Measurements from ENCODE around the gene ATP9A.
"Not testable (repeated sequence)": the region's sequence is repeated elsewhere in the genome, so short reads cannot be mapped to it uniquely, and the experiment has no call there.

ATP9A gene

DNA sequence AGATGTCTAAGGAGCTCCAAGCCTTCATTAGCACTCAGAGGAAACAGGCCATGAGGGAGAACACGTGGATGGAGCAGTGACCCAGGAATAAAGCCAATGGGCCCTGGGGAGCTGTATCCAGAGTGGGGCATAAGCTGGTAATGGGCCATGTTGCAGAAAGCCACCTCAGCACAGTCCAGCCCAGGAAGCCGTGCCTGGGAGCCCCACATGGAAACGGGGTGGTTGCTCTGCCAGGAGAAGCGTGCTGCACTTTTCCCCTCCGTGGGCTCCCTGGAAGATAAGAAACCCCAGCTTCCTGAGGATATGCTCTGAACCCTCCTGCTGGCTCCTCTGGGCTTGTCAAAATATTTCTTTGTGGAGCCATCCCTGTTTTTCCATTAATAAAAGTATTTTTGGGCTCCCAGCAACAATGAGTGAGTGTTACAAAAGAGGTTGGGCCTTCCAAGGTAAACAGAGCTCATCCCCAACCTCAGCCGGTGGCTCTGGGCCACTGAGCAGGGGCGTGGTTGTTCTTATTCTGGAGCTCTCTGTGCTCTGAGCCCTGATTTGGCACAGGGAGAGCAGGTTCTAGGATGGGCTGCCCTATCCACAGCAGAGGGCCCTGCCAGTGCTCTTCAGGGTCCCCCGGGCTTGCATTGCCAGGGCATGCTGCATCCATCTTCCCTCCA is 194.5 kb downstream of the ATP9A start:
- DNase-seq (ENCODE audit: low spot score), result no peak

GRCh38 chr20:51571460-51571794 is 196.8 kb downstream of the ATP9A start:
- no peak for DNase-seq (ENCODE audit: low spot score)

DNA sequence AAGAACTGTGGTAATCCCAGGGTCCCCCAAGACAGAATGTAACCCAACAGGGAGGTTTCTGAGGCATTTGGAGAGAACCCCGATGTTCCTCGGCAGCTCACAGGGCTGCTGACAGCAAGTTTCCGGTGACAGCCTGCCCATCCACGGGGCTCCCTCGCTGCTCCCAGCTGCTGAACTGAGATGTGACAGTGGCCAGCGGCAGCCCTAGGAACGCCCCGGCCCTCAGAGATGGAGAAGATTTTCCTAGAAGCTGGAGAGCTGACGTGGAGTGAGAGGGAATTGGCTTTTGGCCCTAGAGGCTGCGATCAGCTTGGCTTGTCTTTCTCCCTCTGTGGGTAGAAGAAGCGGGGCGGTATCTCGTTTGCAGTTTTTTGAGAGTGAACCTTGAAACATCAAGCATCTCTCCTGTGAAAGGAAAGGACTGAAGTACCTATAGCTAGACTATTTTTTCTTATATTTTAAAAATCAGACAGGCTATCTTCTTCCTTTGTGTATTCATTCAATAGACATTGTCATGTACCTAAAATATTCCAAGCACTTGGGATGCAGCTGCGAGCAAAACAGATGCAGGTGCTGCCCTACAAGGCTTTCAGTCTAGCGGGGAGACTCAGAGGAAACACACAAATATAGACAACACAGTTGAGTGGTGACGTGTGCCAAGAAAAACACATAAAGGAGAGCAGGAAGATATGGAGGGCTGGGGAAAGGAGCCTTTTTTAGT is 197.3 kb downstream of the ATP9A start:
- DNase-seq (ENCODE audit: low spot score), result no peak

DNA sequence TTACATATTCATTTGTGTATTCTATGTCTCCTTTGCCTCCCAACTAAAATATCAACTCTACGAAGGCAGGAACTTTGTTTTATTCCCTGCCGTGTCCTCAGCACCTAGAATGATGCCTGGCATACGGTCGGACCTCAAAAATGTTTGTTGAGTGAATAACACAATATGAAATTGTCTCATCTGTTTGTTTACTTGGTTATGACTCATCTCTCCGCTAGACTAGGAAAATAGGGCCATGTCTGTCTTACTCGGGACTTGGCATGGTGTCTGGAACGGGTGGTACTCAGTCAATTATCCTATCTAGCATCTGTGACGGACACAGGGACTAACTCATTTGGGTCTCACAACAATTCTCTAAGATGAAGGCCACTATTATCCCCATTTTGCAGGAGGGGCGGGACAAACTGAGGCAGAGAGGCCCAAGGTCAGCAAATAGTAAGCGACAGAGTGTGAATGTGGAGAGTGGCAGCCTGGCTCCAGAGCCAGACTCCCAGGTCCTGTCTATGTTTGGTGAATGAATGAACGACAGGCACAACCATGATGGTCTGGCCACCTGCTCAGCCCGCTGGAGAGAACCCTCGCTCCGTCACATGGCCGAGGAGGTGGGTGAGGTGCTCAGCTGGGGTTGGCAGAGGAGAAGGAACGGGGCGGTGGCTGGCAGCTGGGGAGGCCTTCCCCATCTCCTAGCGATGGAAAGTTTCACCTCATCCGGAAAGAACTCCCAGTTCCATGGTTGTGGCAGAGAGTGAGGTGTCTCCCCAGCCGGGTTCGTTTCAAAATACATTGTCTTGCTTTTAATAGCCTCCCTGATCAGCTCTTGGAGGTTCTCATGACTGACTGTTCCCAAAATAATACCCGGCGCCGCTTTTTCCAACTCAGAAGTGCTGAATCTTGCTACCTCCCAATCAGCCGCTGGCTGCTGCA is 198.1 kb downstream of the ATP9A start:
- no peak for DNase-seq (ENCODE audit: low spot score)

DNA sequence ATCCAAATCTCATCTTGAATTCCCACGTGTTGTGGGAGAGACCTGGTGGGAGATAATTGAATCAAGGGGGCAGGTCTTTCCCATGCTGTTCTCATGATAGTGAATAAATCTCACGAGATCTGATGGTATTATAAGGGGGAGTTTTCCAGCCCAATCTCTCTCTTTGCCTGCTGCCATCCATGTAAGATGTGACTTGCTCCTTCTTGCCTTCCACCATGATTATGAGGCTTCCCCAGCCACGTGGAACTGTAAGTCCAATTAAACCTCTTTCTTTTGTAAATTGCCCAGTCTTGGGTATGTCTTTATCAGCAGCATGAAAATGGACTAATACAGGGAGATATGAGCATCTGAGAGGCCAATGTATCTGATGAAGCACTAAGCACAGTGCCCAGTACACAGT is 199.7 kb downstream of the ATP9A start:
- not testable (repeated sequence) for DNase-seq (ENCODE audit: low spot score)

- DNase-seq (ENCODE audit: low spot score), result no peak
These were observed 200.6 kb downstream of the ATP9A start for GRCh38 chr20:51567622-51568021.

- DNase-seq (ENCODE audit: low spot score), result no peak
These were observed 201.6 kb downstream of the ATP9A start for GRCh38 chr20:51566594-51566993.

DNA sequence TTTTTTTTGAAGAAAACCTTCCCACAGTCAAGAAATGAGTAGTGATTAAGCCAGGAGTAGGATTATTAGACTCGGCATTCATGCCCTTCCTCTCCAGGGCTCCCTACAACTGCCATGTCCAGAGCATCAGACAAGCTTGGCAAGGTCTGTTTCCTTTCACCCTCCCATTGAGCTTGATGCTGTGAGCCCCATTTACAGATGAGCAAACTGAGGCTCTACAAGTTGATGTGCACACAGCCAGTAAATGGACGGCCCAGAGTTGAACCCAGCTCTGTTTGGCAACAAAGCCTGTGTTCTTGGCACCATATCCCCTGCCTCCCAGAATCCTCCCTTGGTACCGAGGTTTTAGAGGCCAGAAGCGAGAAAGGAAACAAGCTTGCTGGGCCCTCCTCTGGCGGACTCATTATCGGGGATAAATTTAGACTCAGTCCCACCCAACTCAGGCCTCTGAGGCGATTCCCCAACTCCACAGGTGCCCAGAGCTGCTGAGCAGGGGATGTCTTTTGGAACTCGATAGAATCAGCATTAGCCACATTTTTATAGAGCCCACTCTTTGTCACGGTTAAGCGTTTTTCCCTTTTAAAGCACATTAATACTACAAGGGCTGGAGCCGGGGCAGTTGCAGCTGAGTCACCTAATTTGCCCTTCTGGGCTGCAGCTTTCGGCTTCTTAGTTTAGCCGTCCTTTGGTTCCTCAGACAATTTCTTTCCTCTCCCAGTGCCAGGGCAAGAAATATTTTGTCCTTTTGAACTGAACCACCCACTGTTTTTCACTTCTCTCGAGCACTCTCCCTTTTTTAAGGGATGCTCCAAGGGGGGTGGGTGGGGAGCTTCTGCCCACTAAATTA is 202.7 kb downstream of the ATP9A start:
- DNase-seq (ENCODE audit: low spot score), result no peak

- no peak for DNase-seq (ENCODE audit: low spot score)
These were observed 204.5 kb downstream of the ATP9A start for GRCh38 chr20:51563486-51564332.

GRCh38 chr20:51563174-51563485 is 205.1 kb downstream of the ATP9A start:
- no peak for DNase-seq (ENCODE audit: low spot score)

DNA sequence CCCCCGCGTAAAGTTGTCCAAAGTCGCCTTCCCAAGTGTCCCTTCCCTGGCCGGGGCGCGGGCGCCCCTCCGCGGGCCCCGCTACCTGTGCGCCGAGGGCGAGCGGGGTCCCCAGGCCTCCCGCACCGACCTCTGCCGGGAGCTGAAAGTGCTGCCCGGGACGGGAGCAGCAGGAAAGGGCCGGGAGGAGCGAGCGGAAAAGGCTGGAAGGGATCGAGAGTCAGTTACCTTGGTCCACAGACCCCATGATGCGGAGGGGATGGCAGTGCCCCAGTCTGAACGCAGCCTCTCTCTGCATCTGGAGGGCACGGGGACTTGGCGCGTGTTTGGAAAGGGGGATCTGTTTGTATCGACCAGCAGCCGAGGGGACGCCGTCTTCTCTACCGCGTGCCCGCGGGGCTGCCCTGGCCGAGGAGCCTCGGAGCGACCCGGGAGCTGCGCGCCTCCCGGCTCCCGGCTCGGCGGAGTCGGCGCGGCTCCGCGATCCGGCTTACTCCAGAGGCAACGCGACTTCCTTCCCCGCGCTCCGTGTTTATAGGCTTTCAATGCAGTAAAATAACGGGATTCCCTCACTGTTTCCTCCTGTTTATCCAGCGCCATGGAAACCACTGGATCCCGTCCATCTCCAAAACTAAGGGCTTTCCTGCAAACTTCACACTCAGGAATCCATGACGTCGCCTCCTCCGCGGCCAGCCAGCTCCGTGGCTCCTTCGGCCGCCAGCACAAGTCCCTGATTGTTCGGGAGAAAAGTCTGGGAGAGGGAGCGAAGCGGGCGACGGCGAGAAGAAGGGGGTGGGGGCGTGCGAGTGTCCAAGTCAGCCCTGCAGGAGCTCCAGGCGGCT is 205.6 kb downstream of the ATP9A start:
- DNase-seq (ENCODE audit: low spot score), result no peak

GRCh38 chr20:51562027-51562331 is 206.2 kb downstream of the ATP9A start:
- no peak for DNase-seq (ENCODE audit: low spot score)

DNA sequence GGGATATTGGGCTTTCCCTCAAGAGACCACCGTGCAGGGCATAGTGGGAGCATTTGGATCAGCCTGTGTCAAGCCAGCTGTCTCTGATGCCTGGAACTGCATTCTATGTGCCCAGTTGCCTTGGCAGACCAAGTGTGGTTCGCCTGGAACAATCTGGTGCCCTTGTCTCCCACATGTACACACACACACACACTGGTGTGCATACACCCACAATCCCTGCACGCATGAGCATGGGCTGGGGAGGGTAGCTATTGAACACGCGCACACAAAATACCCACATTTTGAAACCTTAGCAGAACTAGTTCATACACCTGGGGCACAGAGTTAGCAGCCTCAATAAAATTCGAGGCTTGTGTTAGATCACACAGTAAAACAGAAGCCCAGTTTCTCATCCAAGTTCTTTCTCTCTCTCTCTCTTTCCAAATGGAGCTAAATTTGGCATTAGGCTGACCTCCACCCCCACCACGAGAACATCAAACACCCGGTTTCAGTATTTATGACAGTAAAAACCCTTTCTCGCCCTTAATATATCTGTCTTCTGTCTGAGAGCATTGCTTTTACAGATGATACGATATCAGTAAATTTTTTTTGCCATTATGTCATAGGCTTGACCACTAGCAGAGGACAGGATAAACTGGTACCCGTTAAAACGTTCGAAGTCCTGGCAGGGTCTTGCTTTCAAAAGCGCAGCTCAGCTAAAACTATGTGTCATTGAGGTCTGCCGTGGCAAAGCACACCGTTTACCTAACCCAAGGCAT is 207.5 kb downstream of the ATP9A start:
- DNase-seq (ENCODE audit: low spot score), result no peak

DNA sequence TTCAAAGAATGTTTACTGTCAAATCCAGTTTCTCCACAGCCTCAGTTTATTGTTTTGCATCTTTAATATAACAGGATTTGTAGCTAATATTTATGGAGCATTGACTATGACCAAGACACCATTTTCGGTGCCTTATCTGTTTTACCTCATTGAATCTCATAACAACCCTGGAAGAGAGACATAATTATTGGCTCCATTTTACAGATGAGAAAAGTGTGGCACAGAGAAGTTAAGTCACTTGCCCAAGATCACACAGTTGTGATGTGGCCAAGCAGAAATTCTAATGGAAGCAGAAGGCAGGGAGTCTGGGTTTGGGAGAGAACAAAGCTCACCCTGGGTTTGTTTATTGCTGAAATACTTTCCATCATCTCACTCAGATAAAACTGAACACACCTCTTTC is 208.1 kb downstream of the ATP9A start:
- no peak for DNase-seq (ENCODE audit: low spot score)

DNA sequence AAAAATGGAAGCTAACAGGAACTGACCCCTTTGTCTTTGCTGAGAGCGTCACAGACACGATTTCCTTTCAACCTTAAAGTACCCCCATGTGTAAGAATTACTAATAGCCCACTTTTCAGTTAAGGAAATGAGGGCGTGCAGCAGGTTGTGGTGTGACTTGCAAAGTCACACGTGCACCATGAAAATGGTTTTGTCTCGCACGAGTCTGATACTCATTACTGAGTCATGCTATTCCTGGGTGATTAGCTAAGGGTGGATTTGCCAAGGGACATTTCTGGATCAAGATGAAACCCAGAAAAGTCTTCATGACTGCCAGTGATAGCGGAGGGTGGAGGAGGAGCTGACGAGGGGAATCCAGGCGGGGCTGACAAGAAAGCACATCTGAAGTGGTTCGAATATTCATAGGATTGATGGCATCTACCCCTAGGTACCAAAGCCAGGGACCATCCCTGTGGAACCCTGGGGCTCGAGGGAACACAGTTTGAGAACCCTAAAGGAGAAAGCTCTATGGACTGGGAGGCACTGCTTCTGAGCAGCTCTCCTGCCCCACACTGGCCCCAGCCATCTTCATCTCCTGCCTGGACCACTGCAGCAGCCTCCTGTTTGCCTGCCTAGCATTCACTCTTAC is 213.5 kb downstream of the ATP9A start:
- no peak for DNase-seq (ENCODE audit: low spot score)

DNA sequence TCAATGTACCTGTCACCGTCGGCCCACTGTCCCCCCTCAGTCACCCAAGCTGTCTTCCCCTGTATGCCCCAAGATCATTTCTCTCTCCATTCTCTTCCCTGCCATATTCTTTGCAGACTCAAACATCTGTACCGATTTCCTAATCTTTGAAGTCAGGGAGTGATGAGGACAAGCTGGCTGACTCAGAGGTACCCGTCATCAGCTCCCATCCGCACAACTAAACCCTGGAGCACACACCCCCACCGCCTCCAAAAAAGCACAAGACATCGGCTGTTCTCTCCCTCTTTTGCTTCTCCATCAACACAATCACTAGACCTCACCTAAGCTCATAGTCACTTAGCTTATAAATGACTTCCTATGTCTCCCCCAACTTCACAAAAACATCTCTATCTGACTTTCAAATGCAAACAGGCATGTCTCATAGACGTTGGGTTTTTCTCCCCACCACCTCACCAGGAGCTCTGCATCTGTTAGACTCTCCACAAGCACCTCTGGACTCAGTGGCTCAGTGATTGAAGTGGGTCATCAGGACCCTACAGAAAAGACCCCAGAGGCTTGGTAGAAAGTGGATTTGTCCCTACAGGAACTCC is 214.2 kb downstream of the ATP9A start:
- DNase-seq (ENCODE audit: low spot score), result no peak

GRCh38 chr20:51551186-51551585 is 217.0 kb downstream of the ATP9A start:
- DNase-seq (ENCODE audit: low spot score), result no peak

DNA sequence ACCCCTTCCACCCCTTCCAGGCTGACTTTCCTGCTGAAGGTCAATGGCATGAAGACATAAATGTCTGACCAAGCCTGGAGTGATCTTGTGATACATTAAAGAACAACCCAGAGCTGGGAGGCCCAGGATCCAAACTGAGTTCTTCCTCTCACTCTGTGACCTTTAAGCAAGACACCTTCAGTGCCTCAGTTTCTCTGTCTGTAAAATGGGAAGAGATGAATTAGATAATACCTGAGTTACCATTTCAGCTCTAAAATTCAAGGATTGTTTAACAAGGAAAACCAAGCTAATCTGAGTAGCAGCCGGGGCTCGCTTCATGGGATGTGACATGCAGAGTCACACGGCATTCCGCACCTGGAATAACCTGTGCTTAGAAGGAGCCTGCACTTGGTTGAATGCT is 218.7 kb downstream of the ATP9A start:
- DNase-seq (ENCODE audit: low spot score), result no peak

DNA sequence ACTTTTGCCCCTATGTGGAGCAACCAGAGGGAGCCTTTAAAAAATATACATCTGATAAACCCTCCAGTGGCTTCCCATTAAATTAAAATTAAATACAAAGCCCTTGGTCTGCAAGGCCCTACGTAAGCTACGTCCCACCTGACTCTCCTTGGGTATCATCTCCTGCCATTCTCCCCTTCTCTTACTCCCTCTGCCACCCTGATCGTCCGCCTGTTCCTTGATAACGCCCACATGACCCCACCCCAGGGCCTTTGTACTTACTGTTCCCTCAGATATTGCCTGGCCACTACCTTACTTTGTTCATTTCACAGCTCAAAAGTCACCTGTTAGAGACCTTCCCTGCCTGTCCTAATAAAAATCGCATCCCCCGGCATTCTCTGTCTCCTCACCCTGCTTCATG is 220.2 kb downstream of the ATP9A start:
- no peak for DNase-seq (ENCODE audit: low spot score)

Data from germinal center (tissue), 1 donor.